LNCAP (cell line): ENCODE results near the gene KDM5D.

ENCODE experiments used
- CTCF ChIP-seq: fragments of 450-650 bp; IDR thresholded peaks from 2 replicates; pipeline ENCODE4 v1.5.1; 2017; ENCODE audit warnings: mild to moderate bottlenecking

The KDM5D gene

GRCh38 chrY:19744381-19745378 lies at the start of gene KDM5D:
KDM5D (minus strand) TSS chrY:19744726; CDS start chrY:19744534, 192 bp downstream.
- TF ChIP-seq CTCF, result no peak

GRCh38 chrY:19768375-19768774 lies 23.8 kb upstream of the KDM5D start:
- no peak for TF ChIP-seq CTCF

GRCh38 chrY:19743331-19743730 lies 1.2 kb downstream of the KDM5D start:
- no peak for TF ChIP-seq CTCF

GRCh38 chrY:19742153-19742552 lies 2.4 kb downstream of the KDM5D start:
- no peak for TF ChIP-seq CTCF

GRCh38 chrY:19734425-19734824 lies 10.1 kb downstream of the KDM5D start:
- no peak for TF ChIP-seq CTCF

- no peak for TF ChIP-seq CTCF
Measured at GRCh38 chrY:19717950-19718349, 26.6 kb downstream of the KDM5D start.

- TF ChIP-seq CTCF, result no peak
Measured at GRCh38 chrY:19717146-19717545, 27.4 kb downstream of the KDM5D start.
